Activated CD4-positive, alpha-beta T cell treated with anti-CD3 and anti-CD28 coated beads for 24 hours (primary cell): Measurements from ENCODE around the gene RAB31.
"Not testable (repeated sequence)": the region's sequence is repeated elsewhere in the genome, so short reads cannot be mapped to it uniquely, and the experiment has no call there.

Experiments
- DNase-seq, 2 donors: peaks; one replicate each; pipeline ENCODE4 v3.0.0-alpha.2; 2020; ENCODE audit warnings: low read depth in 2 of 2

The RAB31 gene

GRCh38 chr18:9758624-9759075 lies 50.5 kb downstream of the RAB31 start:
- DNase-seq, result no peak

- DNase-seq, result no peak
Observed at GRCh38 chr18:9760641-9761040, 52.5 kb downstream of the RAB31 start.

- no peak for DNase-seq
Observed at GRCh38 chr18:9762526-9762925, 54.4 kb downstream of the RAB31 start.

- DNase-seq, result no peak
Observed at GRCh38 chr18:9763157-9763556, 55.1 kb downstream of the RAB31 start.

GRCh38 chr18:9764011-9764481 lies 55.9 kb downstream of the RAB31 start:
- DNase-seq, result no peak

- DNase-seq, result no peak
Observed at GRCh38 chr18:9765501-9765900, 57.4 kb downstream of the RAB31 start.

GRCh38 chr18:9766076-9766481 lies 58.0 kb downstream of the RAB31 start:
- no peak for DNase-seq

- no peak for DNase-seq
Observed at GRCh38 chr18:9766740-9767139, 58.6 kb downstream of the RAB31 start.

GRCh38 chr18:9768071-9768691 lies 60.1 kb downstream of the RAB31 start:
- not testable (repeated sequence) for DNase-seq

GRCh38 chr18:9770111-9770510 lies 62.0 kb downstream of the RAB31 start:
- DNase-seq, result not testable (repeated sequence)

- DNase-seq, result peak; percentile 44 to 54
Observed at GRCh38 chr18:9771261-9771976, 63.3 kb downstream of the RAB31 start.

- DNase-seq, result no peak
Observed at GRCh38 chr18:9771977-9772660, 64.0 kb downstream of the RAB31 start.

GRCh38 chr18:9772847-9773677 lies 65.0 kb downstream of the RAB31 start:
- DNase-seq, result no peak

GRCh38 chr18:9774150-9774549 lies 66.0 kb downstream of the RAB31 start:
- no peak for DNase-seq

- no peak for DNase-seq
Observed at GRCh38 chr18:9775178-9775577, 67.1 kb downstream of the RAB31 start.

GRCh38 chr18:9779630-9780029 lies 71.5 kb downstream of the RAB31 start:
- no peak for DNase-seq

GRCh38 chr18:9782073-9782857 lies 74.2 kb downstream of the RAB31 start:
- no peak for DNase-seq

GRCh38 chr18:9786631-9787030 lies 78.5 kb downstream of the RAB31 start:
- no peak for DNase-seq

GRCh38 chr18:9787036-9787435 lies 78.9 kb downstream of the RAB31 start:
- DNase-seq, result no peak

- no peak for DNase-seq
Observed at GRCh38 chr18:9787712-9788111, 79.6 kb downstream of the RAB31 start.

- DNase-seq, result no peak
Observed at GRCh38 chr18:9788140-9788539, 80.0 kb downstream of the RAB31 start.
